Progenitor cell of endocrine pancreas (in vitro differentiated cells): Measurements from ENCODE around the gene DNAH8. TPM values are rescaled to one million over a fixed set of nuclear protein-coding genes. Genes with fewer than 3 reads are reported as not detected.

Experiments used
- DNase-seq: peaks from one replicate; pipeline ENCODE4 v3.0.0; 2021; ENCODE audit warnings: low spot score; ENCODE audit not compliant: unreplicated experiment
- H3K27ac Mint-ChIP-seq: 2 replicates; pipeline ENCODE4 v1.8.0; 2021; ENCODE audit warnings: mild to moderate bottlenecking, moderate library complexity, mixed read lengths
- H3K27me3 Mint-ChIP-seq: 2 replicates; pipeline ENCODE4 v1.8.0; 2021; ENCODE audit warnings: mixed read lengths
- H3K36me3 Mint-ChIP-seq: 2 replicates; pipeline ENCODE4 v1.8.0; 2022; ENCODE audit warnings: mixed read lengths; ENCODE audit not compliant: insufficient read depth
- H3K4me1 Mint-ChIP-seq: 2 replicates; pipeline ENCODE4 v1.8.0; 2021; ENCODE audit warnings: low read depth, mixed read lengths
- H3K4me3 Mint-ChIP-seq: 2 replicates; pipeline ENCODE4 v1.8.0; 2021; ENCODE audit warnings: low read depth, mild to moderate bottlenecking, moderate library complexity, mixed read lengths
- H3K9me3 Mint-ChIP-seq: 2 replicates; pipeline ENCODE4 v1.8.0; 2021; ENCODE audit warnings: low read depth, mixed read lengths
- total RNA-seq: library from RNA; stranded (reverse); gene quantifications from 2 replicates; pipeline ENCODE4 v1.2.1, GENCODE V29; 2021
- TF ChIP-seq, protein P1 (sequence below): fragments of 200-600 bp; sonication (generic); IDR thresholded peaks from one replicate; pipeline ENCODE4 v1.5.0; 2021; ENCODE audit warnings: antibody characterized with exemption, mild to moderate bottlenecking; ENCODE audit not compliant: unreplicated experiment

Gene DNAH8
- total RNA-seq, 1 donor from 2014 or later, result 0.12 TPM

GRCh38 chr6:38944655-38945279, 229.7 kb downstream of the DNAH8 start:
- peaks cover 4% of the 10 kb centered on the region for H3K4me1 Mint-ChIP-seq
- no peak for DNase-seq
- H3K27ac Mint-ChIP-seq, result no peak overlapping the region
- H3K36me3 Mint-ChIP-seq, result no peaks in the 10 kb centered on the region
- H3K27me3 Mint-ChIP-seq, result peaks cover 15% of the 10 kb centered on the region
- H3K4me3 Mint-ChIP-seq, result no peak overlapping the region
- TF ChIP-seq, protein P1, sequence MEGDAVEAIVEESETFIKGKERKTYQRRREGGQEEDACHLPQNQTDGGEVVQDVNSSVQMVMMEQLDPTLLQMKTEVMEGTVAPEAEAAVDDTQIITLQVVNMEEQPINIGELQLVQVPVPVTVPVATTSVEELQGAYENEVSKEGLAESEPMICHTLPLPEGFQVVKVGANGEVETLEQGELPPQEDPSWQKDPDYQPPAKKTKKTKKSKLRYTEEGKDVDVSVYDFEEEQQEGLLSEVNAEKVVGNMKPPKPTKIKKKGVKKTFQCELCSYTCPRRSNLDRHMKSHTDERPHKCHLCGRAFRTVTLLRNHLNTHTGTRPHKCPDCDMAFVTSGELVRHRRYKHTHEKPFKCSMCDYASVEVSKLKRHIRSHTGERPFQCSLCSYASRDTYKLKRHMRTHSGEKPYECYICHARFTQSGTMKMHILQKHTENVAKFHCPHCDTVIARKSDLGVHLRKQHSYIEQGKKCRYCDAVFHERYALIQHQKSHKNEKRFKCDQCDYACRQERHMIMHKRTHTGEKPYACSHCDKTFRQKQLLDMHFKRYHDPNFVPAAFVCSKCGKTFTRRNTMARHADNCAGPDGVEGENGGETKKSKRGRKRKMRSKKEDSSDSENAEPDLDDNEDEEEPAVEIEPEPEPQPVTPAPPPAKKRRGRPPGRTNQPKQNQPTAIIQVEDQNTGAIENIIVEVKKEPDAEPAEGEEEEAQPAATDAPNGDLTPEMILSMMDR, result no peak
- H3K9me3 Mint-ChIP-seq, result no peaks in the 10 kb centered on the region

DNA sequence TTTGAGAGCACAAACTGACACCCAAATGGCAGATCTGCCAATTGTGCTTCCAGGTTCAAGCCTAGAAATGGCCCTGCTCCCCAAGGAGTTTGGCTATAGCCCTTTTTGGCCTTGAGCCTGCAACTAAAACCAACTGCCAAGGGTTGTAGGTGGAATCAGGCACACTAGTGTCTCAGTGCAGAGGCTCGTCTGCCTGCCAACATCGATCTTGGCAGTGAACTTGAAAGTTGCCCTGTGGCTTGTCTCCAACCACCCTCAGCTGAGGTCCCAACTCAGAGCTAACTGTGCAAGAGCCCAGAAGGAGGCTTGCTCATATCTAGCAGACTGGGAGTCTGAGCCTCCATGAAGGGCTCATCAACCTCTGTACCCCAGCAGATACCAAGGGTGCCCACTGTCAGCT, 240.8 kb downstream of the DNAH8 start:
- Mint-ChIP-seq H3K36me3 (no peaks in the 10 kb centered on the region), H3K4me1 (no peaks in the 10 kb centered on the region), H3K27ac (no peak overlapping the region), H3K27me3 (peaks cover 3% of the 10 kb centered on the region), H3K4me3 (no peak overlapping the region), H3K9me3 (peaks cover 15% of the 10 kb centered on the region)
- TF ChIP-seq, protein P1, result no peak
- no peak for DNase-seq

DNA sequence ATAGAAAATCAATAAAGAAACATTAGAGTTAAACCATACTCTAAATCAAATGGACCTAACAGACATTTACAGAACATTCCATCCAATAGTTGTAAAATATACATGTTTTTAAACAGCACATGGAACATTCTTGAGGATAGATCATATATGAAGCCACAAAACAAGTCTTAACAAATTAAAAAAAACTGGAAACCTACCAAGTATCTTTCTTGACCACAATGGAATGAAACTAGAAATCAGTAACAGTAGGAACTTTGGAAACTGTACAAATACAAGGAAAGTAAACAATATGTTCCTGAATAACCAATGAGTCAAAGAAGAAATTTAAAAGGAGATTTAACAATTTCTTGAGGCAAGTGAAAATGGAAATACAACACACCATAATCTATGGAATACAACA, 242.3 kb downstream of the DNAH8 start:
- Mint-ChIP-seq H3K27ac (no peak overlapping the region), H3K27me3 (no peaks in the 10 kb centered on the region), H3K4me1 (no peaks in the 10 kb centered on the region), H3K9me3 (peaks cover 16% of the 10 kb centered on the region), H3K36me3 (no peaks in the 10 kb centered on the region), H3K4me3 (no peak overlapping the region)
- TF ChIP-seq, protein P1, result no peak
- no peak for DNase-seq

GRCh38 chr6:38959138-38959537, 244.0 kb downstream of the DNAH8 start:
- Mint-ChIP-seq H3K27me3 (no peaks in the 10 kb centered on the region), H3K36me3 (no peaks in the 10 kb centered on the region), H3K4me3 (no peak overlapping the region), H3K9me3 (peaks cover 16% of the 10 kb centered on the region), H3K4me1 (no peaks in the 10 kb centered on the region), H3K27ac (no peak overlapping the region)
- TF ChIP-seq, protein P1, result no peak
- DNase-seq, result no peak

DNA sequence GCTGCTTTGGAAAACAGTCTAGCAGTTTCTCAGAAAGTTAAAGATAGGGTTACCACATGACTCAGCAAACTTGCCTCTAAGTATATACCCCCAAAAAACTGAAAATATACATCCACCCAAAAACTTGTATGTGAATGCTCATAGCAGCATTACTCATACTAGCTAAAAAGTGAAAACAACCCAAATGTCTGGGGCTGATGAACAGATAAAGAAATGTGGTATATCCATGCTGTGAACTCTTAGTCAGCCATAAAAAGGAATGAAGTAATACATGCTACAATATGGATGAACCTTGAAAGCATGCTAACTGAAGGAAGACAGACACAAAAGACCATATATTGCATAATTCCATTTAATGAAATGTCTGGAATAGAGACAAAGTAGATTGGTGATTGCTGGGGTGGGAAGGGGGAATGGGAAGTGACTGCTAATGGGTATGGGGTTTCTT, 253.6 kb downstream of the DNAH8 start:
- H3K4me3 Mint-ChIP-seq, result no peak overlapping the region
- H3K36me3 Mint-ChIP-seq, result no peaks in the 10 kb centered on the region
- H3K27me3 Mint-ChIP-seq, result peaks cover 6% of the 10 kb centered on the region
- TF ChIP-seq, protein P1, result no peak
- peaks cover 8% of the 10 kb centered on the region for H3K9me3 Mint-ChIP-seq
- no peak for DNase-seq
- H3K4me1 Mint-ChIP-seq, result no peaks in the 10 kb centered on the region
- no peak overlapping the region for H3K27ac Mint-ChIP-seq
